OCI-LY1 (cell line): ENCODE results near the gene GUF1.

ENCODE experiments used
- CTCF ChIP-seq: fragments of 200-600 bp; sonication (generic), shearing (Covaris generic); IDR thresholded peaks from 2 replicates; pipeline ENCODE4 v1.5.1; 2017; ENCODE audit warnings: mild to moderate bottlenecking, antibody characterized with exemption, low read length, moderate library complexity, mixed read lengths
- EZH2 ChIP-seq: fragments of 200-600 bp; sonication (generic), shearing (Covaris generic); IDR thresholded peaks from 2 replicates; pipeline ENCODE4 v1.8.0; 2017; ENCODE audit warnings: borderline replicate concordance, mixed run types, mild to moderate bottlenecking, antibody characterized with exemption, low read length, moderate library complexity, mixed read lengths

GRCh38 chr4:44720371-44720770 lies 42.2 kb downstream of the GUF1 start:
- no peak for TF ChIP-seq CTCF
- TF ChIP-seq EZH2, result no peak
